ENCODE measurements around the gene EVPL. TPM values are rescaled to one million over a fixed set of nuclear protein-coding genes. Genes with fewer than 3 reads are reported as not detected.
"Not testable (repeated sequence)": the region's sequence is repeated elsewhere in the genome, so short reads cannot be mapped to it uniquely, and the experiment has no call there.

The EVPL gene
- total RNA-seq, 2 experiments from 2014 or later: 0.04 to 0.16 TPM

DNA sequence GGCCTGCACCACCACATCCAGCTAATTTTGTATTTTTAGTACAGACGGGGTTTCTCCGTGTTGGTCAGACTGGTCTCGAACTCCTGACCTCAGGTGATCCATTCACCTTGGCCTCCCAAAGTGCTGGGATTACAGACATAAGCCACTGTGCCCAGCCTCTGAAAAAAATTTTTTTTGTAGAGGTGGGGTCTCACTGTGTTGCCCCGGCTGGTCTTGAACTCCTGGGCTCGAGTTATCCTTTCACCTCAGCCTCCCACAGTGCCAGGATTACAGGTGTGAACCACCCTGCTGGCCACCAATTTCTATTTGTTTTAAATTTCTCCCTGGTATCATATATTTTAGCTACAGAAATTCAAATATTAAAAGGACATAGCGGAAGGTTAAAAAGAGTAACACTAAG lies 31.2 kb upstream of the EVPL start:
- ATAC-seq; H3K4me3 Mint-ChIP-seq; DNase-seq; H3K9me3 Mint-ChIP-seq (ENCODE audit: low read depth); H3K27ac Mint-ChIP-seq; H3K27me3 Mint-ChIP-seq; intact Hi-C loops (cut with DNase I, micrococcal nuclease): not testable (repeated sequence)
- peaks cover 62% of the 10 kb centered on the region for H3K36me3 Mint-ChIP-seq (ENCODE audit: low read depth)
- CTCF ChIA-PET: interaction anchor here (0.6 kb wide), 1 partner anchor 25 kb away, joined by 4 read pairs; no protein-coding TSS in a partner anchor
- peaks cover 24% of the 10 kb centered on the region for H3K4me1 Mint-ChIP-seq
- POLR2A ChIA-PET: interaction anchor here (0.6 kb wide), 1 partner anchor 163 kb away, joined by 3 read pairs; no protein-coding TSS in a partner anchor

DNA sequence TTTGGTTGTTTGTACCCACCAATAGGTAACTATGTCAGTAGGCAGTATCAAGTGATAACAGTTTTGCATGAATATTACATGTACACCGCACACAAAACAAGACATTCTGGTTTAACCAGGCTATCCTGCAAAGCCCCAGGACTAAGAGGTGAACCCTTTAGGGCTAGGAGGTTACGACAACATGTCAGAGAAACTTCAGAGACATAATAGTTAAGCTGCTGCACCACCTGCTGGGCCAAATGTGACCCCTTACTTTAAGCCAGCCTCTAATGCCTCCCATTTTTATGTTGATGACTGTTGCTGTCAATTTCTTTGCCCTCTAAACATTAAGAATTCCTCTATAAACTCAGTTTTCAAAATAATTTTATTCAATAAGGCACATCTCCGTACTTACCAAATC lies 29.8 kb upstream of the EVPL start:
- Mint-ChIP-seq H3K27ac (no peak overlapping the region), H3K4me1 (peaks cover 17% of the 10 kb centered on the region), H3K9me3 (ENCODE audit: low read depth) (no peaks in the 10 kb centered on the region), H3K4me3 (no peak overlapping the region), H3K36me3 (ENCODE audit: low read depth) (peaks cover 60% of the 10 kb centered on the region), H3K27me3 (no peaks in the 10 kb centered on the region)
- intact Hi-C loops (cut with DNase I, micrococcal nuclease): no loop called here
- DNase-seq (no peak), ATAC-seq (no peak)
- ChIA-PET POLR2A (no interaction called here), CTCF (interaction anchor here (1.0 to 1.7 kb wide), 2 partner anchors 9 to 42 kb away, joined by 3 to 6 read pairs; no protein-coding TSS in a partner anchor)

DNA sequence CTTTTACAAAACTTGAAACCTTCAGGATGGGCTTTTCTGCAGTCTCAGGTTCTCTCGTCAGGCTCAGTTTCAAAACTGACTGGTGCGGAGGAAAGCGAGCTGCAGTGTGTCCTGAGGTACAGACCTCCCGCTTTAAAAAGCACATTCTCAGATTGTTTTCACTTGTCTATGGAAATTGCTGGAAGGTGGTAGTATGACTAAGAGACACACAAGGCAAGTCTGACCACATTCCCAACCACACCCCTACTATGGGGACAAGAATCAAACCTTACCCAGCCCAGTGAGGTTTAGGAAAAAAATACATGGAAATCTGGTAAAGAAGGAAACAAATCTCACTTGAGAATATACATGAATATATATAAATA lies 27.0 kb upstream of the EVPL start:
- Mint-ChIP-seq H3K4me3 (no peak overlapping the region), H3K9me3 (ENCODE audit: low read depth) (no peaks in the 10 kb centered on the region), H3K4me1 (peaks cover 37% of the 10 kb centered on the region), H3K27ac (peak overlapping the region; percentile 38), H3K27me3 (no peaks in the 10 kb centered on the region), H3K36me3 (ENCODE audit: low read depth) (peaks cover 63% of the 10 kb centered on the region)
- POLR2A ChIA-PET: interaction anchor here (0.6 kb wide), 1 partner anchor 12 kb away, joined by 3 read pairs; no protein-coding TSS in a partner anchor
- intact Hi-C loops (cut with DNase I, micrococcal nuclease): no loop called here
- ATAC-seq (peak; percentile 23), DNase-seq (no peak)
- CTCF ChIA-PET: interaction anchor here (0.5 to 2.2 kb wide), 5 partner anchors 9 to 225 kb away, joined by 3 to 15 read pairs (median 4); no protein-coding TSS in a partner anchor

DNA sequence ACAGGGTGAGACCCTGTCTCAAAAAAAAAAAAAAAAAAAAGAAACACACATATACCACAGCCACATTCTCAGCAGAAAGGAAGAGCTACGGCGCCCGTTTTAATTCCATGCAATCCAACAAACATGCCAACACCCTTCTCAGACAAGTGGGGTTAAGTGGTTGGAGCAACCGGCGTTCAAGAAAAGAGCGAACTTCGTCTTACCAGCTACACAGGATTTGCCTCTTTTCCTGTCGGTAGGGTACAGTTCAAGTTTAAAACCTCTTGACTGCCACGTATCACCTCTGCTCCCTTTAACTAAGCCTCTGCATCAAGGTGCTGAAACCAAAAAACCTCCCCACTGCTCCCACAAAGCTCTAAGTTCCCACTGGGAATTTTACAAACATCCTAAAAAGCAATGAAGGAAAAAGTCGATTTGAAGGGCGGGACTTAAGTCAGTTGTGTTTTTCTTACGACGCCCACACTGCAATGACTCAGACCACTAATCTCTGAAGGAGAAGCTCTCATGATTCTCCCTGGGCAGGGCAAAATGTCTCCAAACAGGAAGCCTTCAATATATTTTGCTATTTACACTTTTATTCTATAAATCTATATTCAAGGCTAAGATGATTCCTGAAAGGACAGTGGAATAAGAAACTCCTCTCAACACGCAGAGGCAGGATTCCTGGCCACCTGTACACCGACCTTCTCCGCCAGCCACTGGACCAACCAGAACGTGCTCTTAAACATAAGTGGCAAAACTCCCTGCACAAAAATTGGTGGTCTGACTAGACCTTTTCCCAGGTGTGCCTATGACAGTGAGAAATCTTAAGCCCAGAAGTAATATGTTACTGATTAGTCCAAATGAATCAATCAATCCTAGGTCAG lies 26.4 kb upstream of the EVPL start:
- H3K9me3 Mint-ChIP-seq (ENCODE audit: low read depth): no peaks in the 10 kb centered on the region
- peaks cover 41% of the 10 kb centered on the region for H3K4me1 Mint-ChIP-seq
- peak; percentile 74 for ATAC-seq
- peak; percentile 62 for DNase-seq
- no peak overlapping the region for H3K4me3 Mint-ChIP-seq
- ChIA-PET POLR2A (interaction anchor here (0.6 kb wide), 3 partner anchors 12 to 644 kb away, joined by 3 to 4 read pairs (median 3); no protein-coding TSS in a partner anchor), CTCF (interaction anchor here (0.5 to 2.2 kb wide), 7 partner anchors 9 to 226 kb away, joined by 3 to 15 read pairs (median 4); no protein-coding TSS in a partner anchor)
- intact Hi-C loops (cut with DNase I, micrococcal nuclease): no loop called here
- H3K27ac Mint-ChIP-seq: peak overlapping the region; percentile 38
- peaks cover 63% of the 10 kb centered on the region for H3K36me3 Mint-ChIP-seq (ENCODE audit: low read depth)
- no peaks in the 10 kb centered on the region for H3K27me3 Mint-ChIP-seq

DNA sequence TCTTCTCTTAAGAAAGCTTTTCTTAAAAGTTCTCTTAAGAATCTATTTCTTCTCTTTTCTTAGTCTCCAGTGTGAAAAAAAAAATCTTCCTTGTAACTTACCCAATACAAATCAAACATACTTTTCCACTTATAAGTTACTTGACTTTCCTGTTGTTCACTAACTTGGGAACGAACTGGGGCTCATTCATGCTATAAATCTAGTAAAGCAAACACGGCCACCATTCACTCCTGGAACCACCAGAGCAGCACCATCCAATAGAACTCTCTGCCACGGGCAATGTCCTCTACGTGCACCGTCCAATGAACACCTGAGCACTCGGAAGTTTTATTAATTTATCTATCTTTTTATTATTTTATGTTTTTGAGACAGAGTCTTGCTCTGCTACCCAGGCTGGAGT lies 24.5 kb upstream of the EVPL start:
- Mint-ChIP-seq H3K4me3 (no peak overlapping the region), H3K36me3 (ENCODE audit: low read depth) (peaks cover 58% of the 10 kb centered on the region), H3K27ac (peak overlapping the region; percentile 32), H3K27me3 (no peaks in the 10 kb centered on the region), H3K4me1 (peaks cover 41% of the 10 kb centered on the region), H3K9me3 (ENCODE audit: low read depth) (no peaks in the 10 kb centered on the region)
- CTCF ChIA-PET: no interaction called here
- intact Hi-C loops (cut with DNase I, micrococcal nuclease): no loop called here
- ATAC-seq (no peak), DNase-seq (no peak)
- POLR2A ChIA-PET: no interaction called here

DNA sequence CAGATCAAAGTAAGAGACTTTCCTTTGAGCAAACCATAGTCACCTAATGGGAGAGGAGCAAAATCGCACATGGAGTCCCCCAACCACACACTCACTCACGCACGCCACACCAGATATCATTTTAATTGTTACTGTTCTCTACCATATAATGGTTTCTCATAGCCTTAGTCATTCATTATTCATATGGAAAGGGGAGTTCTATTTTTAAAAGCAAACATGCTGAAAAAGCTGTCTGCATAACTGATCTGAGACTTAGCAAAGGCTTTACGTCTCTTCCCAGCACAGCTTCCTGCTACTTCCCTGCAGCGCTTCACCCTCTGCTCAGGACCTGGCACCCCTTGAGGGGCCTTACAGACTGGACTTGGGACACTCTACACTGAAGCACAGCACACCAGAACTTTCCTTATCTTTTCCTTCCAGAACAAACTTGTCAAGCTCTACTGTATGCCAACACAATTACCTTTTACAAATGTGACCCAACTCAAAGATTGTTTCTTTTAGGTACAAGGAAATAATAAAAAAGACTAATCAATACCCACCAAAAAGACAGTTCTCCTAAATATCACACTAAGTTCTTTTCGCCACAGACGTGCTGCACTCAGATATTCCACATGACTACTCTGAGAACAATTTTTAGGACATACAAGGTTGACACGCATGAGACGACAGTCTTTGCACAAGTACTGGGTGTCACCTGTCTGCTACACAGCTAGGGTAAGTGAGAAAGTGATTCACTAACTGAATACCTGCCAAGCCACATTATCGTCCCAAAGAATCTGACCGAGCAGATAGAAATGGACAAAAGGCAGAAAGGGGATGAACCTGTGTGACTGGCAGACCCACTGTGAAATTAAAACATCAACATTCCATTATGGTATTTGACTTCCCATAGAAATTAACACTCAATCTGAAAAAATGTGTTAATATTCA lies 23.7 kb upstream of the EVPL start:
- CTCF ChIA-PET: interaction anchor here (0.6 to 0.7 kb wide), 2 partner anchors 201 to 206 kb away, joined by 3 to 4 read pairs; no protein-coding TSS in a partner anchor
- H3K36me3 Mint-ChIP-seq (ENCODE audit: low read depth): peaks cover 56% of the 10 kb centered on the region
- no peak overlapping the region for H3K4me3 Mint-ChIP-seq
- H3K27ac Mint-ChIP-seq: peak overlapping the region; percentile 9
- intact Hi-C loops (cut with DNase I, micrococcal nuclease): no loop called here
- ATAC-seq (peak; percentile 54), DNase-seq (no peak)
- no peaks in the 10 kb centered on the region for H3K9me3 Mint-ChIP-seq (ENCODE audit: low read depth)
- H3K4me1 Mint-ChIP-seq: peaks cover 36% of the 10 kb centered on the region
- no peaks in the 10 kb centered on the region for H3K27me3 Mint-ChIP-seq
- POLR2A ChIA-PET: no interaction called here

DNA sequence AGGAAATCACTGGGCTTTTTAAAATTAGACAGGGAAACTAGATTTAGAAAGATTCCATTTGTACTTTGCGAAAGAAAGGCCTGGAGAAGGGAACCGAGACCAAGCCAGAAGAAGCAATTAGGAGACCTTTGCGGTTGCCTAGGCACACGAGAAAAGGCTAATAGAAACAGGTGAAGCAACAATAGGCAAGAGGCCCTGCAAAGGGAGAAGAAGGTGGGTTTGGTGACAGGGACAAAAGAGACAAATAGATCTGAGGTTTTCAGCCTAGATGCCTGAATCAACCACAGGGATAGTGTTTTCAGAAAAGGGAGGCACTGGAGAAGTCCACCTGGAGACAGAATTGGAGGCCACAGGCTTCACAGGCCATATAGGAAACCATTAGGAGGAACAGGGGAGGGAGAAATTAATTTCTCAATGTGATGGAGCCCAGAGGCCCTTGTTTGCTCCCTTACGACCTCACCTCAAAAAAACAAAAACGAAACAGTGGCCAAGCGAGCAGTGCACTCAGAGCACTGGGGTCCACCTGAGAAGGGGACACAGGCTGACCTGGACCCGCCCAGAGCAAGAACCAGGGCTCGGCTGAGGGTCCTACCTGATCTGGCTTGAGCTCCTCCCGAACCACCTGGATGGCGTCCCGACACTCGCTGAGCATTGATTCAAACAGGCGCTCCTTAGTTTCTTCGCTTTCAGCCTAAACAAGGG lies 22.9 kb upstream of the EVPL start:
- peaks cover 62% of the 10 kb centered on the region for H3K36me3 Mint-ChIP-seq (ENCODE audit: low read depth)
- no peak overlapping the region for H3K27ac Mint-ChIP-seq
- H3K9me3 Mint-ChIP-seq (ENCODE audit: low read depth): no peaks in the 10 kb centered on the region
- POLR2A ChIA-PET: no interaction called here
- intact Hi-C loops (cut with DNase I, micrococcal nuclease): loop anchor here in 1 of 2 experiments (2.0 kb wide), 1 partner anchor 21 kb away; no protein-coding TSS in a partner anchor
- ATAC-seq (no peak), DNase-seq (no peak)
- CTCF ChIA-PET: interaction anchor here (0.7 to 1.7 kb wide), 3 partner anchors 10 to 230 kb away, joined by 3 to 4 read pairs (median 3); no protein-coding TSS in a partner anchor
- H3K4me1 Mint-ChIP-seq: peaks cover 36% of the 10 kb centered on the region
- H3K27me3 Mint-ChIP-seq: no peaks in the 10 kb centered on the region
- no peak overlapping the region for H3K4me3 Mint-ChIP-seq

DNA sequence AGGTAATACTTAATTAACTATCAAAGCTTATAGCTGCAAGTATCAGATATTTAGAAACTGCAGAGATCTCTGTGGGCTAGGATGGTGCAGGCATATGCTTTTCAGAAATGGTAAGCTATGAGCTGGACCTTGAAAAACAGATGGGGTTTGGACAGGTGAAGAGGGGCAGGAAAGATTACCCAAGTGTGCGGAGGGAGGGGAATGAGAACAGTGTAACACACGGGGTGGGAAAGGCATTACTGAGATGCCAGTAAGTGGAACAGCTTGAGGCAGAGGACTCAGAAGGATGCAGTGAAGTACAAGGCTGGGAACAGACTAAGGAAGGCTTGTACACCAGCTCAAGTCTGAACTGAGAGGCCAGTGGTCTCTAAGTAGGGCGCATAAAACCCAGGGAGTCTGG lies 22.1 kb upstream of the EVPL start:
- DNase-seq: no peak
- POLR2A ChIA-PET: interaction anchor here (0.5 kb wide), 1 partner anchor 55 kb away, joined by 3 read pairs; no protein-coding TSS in a partner anchor
- CTCF ChIA-PET: interaction anchor here (0.6 to 1.7 kb wide), 3 partner anchors 9 to 230 kb away, joined by 3 read pairs; no protein-coding TSS in a partner anchor
- no peaks in the 10 kb centered on the region for H3K27me3 Mint-ChIP-seq
- H3K27ac Mint-ChIP-seq: peak overlapping the region; percentile 11
- H3K9me3 Mint-ChIP-seq (ENCODE audit: low read depth): no peaks in the 10 kb centered on the region
- no peak overlapping the region for H3K4me3 Mint-ChIP-seq
- H3K4me1 Mint-ChIP-seq: peaks cover 34% of the 10 kb centered on the region
- ATAC-seq: no peak
- intact Hi-C loops (cut with DNase I, micrococcal nuclease): loop anchor here in 1 of 2 experiments (2.0 kb wide), 1 partner anchor 22 kb away; no protein-coding TSS in a partner anchor
- H3K36me3 Mint-ChIP-seq (ENCODE audit: low read depth): peaks cover 69% of the 10 kb centered on the region

DNA sequence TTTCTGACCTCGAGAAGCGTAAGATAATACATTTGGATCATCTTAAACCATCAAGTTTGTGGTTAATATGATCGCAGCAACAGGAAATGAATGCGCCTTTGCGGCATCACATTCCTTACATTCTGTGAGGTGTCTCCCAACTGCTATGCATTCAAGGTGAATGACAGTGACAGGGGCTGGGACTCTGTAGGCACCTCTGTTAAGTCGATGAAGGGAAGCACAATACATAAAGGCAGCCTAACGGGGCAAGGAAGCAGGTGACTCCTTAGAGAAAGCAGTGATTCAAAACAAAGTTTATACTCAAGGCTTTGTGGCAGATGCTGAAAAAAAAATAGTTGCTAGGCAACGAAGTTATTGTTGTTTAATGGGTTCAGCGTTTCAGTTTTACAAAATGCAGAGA lies 21.6 kb upstream of the EVPL start:
- Mint-ChIP-seq H3K9me3 (ENCODE audit: low read depth) (no peaks in the 10 kb centered on the region), H3K36me3 (ENCODE audit: low read depth) (peaks cover 69% of the 10 kb centered on the region), H3K4me3 (no peak overlapping the region), H3K27ac (peak overlapping the region; percentile 11), H3K27me3 (no peaks in the 10 kb centered on the region), H3K4me1 (peaks cover 29% of the 10 kb centered on the region)
- DNase-seq (no peak), ATAC-seq (no peak)
- intact Hi-C loops (cut with DNase I, micrococcal nuclease): loop anchor here in 1 of 2 experiments (2.0 kb wide), 1 partner anchor 22 kb away; no protein-coding TSS in a partner anchor
- POLR2A ChIA-PET: no interaction called here
- CTCF ChIA-PET: interaction anchor here (0.6 to 1.7 kb wide), 2 partner anchors 9 to 17 kb away, joined by 3 read pairs; no protein-coding TSS in a partner anchor

DNA sequence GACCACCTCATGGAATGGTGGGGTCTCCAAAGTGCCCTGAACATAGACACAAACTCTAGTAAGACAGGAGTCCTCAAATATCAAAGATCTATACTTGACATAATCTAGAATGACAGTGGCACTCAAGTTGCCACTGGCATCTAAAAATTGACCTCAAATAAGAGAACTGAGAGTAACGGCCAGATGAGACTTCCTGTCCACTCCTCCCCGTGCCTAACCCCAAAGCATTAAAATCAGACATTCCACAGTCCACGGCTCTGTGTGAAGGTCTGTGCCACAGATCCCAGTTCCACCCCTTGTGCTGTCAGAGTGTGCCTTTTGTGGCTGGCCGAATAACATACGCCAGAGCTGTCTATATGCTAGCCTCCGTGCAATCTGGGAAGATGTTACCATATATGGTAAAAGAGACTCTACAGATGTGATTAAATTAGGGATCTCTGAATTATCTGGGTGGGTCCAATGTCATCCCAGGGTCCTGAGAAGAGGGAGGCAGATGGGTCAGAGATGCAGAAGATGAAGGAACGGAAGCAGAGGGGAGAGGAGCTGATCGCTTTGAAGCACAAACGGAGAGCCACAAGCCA lies 21.0 kb upstream of the EVPL start:
- intact Hi-C loops (cut with DNase I, micrococcal nuclease): loop anchor here in 1 of 2 experiments (2.0 kb wide), 1 partner anchor 23 kb away; no protein-coding TSS in a partner anchor
- Mint-ChIP-seq H3K36me3 (ENCODE audit: low read depth) (peaks cover 71% of the 10 kb centered on the region), H3K9me3 (ENCODE audit: low read depth) (no peaks in the 10 kb centered on the region), H3K4me3 (no peak overlapping the region), H3K27me3 (no peaks in the 10 kb centered on the region), H3K27ac (peak overlapping the region; percentile 1), H3K4me1 (peaks cover 24% of the 10 kb centered on the region)
- POLR2A ChIA-PET: no interaction called here
- DNase-seq (no peak), ATAC-seq (no peak)
- CTCF ChIA-PET: interaction anchor here (1.7 kb wide), 1 partner anchor 8 kb away, joined by 3 read pairs; no protein-coding TSS in a partner anchor

Data from activated CD4-positive, alpha-beta T cell treated with anti-CD3 and anti-CD28 coated beads for 36 hours (primary cell).